Right lobe of liver (tissue), 6 donors: ENCODE data around the gene CLPTM1L. TPM values are rescaled to one million over a fixed set of nuclear protein-coding genes. Genes with fewer than 3 reads are reported as not detected.

Experiments
- ATAC-seq, 4 donors: fragments of 200-7000 bp; cut with Tn5 transposase; one replicate each; pipeline ENCODE4 v1.9.1; 2020; ENCODE audit warnings: mild to moderate bottlenecking in 4 of 4, moderate library complexity in 4 of 4
- DNase-seq, 3 donors: peaks; one replicate each; pipeline ENCODE4 v3.0.0-alpha.2; 2020
- H3K27ac ChIP-seq, 3 donors: fragments of 200-600 bp; one replicate each; pipeline ENCODE4 v1.8.0; 2022
- H3K27me3 ChIP-seq, 2 donors: fragments of 200-600 bp; one replicate each; pipeline ENCODE4 v1.8.0; 2022
- H3K36me3 ChIP-seq, 4 donors: fragments of 200-600 bp; sonication (generic) in 1 of 4; one replicate each; pipeline versions ENCODE4 v1.5.1 to v1.8.0; 2017 to 2022; ENCODE audit warnings: control low read depth in 1 of 4
- H3K4me1 ChIP-seq, 4 donors: fragments of 200-600 bp; sonication (generic) in 1 of 4; one replicate each; pipeline versions ENCODE4 v1.5.1 to v1.8.0; 2017 to 2022; ENCODE audit warnings: control low read depth in 1 of 4
- H3K4me3 ChIP-seq, 3 donors: fragments of 200-600 bp; one replicate each; pipeline ENCODE4 v1.8.0; 2022
- H3K9me3 ChIP-seq, 4 donors: fragments of 200-600 bp; sonication (generic) in 1 of 4; one replicate each; pipeline versions ENCODE4 v1.5.1 to v1.8.0; 2017 to 2022; ENCODE audit warnings: control low read depth in 1 of 4
- CTCF ChIP-seq, 4 donors: fragments of 200-600 bp in 3 of 4; fragments of 450-650 bp in 1 of 4; IDR thresholded peaks; one replicate each; pipeline versions ENCODE4 v1.5.1 to v1.8.0; 2016 to 2022; ENCODE audit warnings: antibody characterized with exemption in 4 of 4, mild to moderate bottlenecking in 2 of 4
- POLR2A ChIP-seq: fragments of 450-650 bp; IDR thresholded peaks from one replicate; pipeline ENCODE4 v1.6.1; 2017; ENCODE audit warnings: antibody characterized with exemption, mild to moderate bottlenecking
- WGBS: methylation state at CpG from one replicate; pipeline ENCODE4 v1.1.6; 2018; ENCODE audit warnings: low coverage, low lambda C conversion rate; ENCODE audit not compliant: insufficient coverage; ENCODE audit errors: missing lambda C conversion rate; 5-methylcytosine and 5-hydroxymethylcytosine counted together
- intact Hi-C, 2 donors: fragments of 100-400 bp; cut with DNase I; formaldehyde crosslinking; loops; one replicate each; pipeline versions ENCODE4 v1.11.2 to v1.14.1; 2022
- total RNA-seq, 6 experiments: library from RNA; depleted of rRNA in 2 of 6; stranded (reverse); fragments of >200 nt in 2 of 6; fragmentation: NEBNext Ultra II Directional in 3 of 6; extraction: Animal tissue kit (Norgen Biotek cat#: 25700) in 3 of 6; gene quantifications; one replicate each; pipeline versions ENCODE4 v1.1.0 to v1.2.4, GENCODE V29; 2016 to 2023
- donor health status: DM: no; HTN: yes; CAD: no.
- donor health status: DM: no; HTN: no; CAD: no.
- donor health status: DM: no; HTN: no; CAD: no.
- donor health status: DM: no; HTN: yes; CAD: no.
- donor health status: DM: no; HTN: yes; CAD: no.

The CLPTM1L gene
- total RNA-seq, 6 experiments from 2014 or later = 63.8 to 155 (median 128) TPM

- H3K27me3 ChIP-seq = no peaks in the 10 kb centered on the region
- no peak for ATAC-seq
- intact Hi-C loops = no loop called here
Observed at GRCh38 chr5:1382248-1382700, 37.4 kb upstream of the CLPTM1L start.

GRCh38 chr5:1381370-1382247, 36.7 kb upstream of the CLPTM1L start:
- no peak overlapping the region for H3K4me3 ChIP-seq
- no peaks in the 10 kb centered on the region for H3K36me3 ChIP-seq
- ATAC-seq (no peak), DNase-seq (peak in 1 of 3 donors; percentile 39)
- no peaks in the 10 kb centered on the region for H3K9me3 ChIP-seq
- TF ChIP-seq CTCF (IDR thresholded peaks at IDR 0.05) (no peak), POLR2A (no peak)
- intact Hi-C loops = no loop called here
- WGBS = 83% methylated on average over 20 of the region's 25 CpGs
- H3K27me3 ChIP-seq = no peaks in the 10 kb centered on the region
- peaks cover 0 to 8% (median 0%) of the 10 kb centered on the region in 4 donors for H3K4me1 ChIP-seq
- H3K27ac ChIP-seq = no peak overlapping the region

More at GRCh38 chr5:1382248-1382700, 37.4 kb upstream of the CLPTM1L start:
- Histone ChIP-seq H3K4me1 (peaks cover 0 to 8% (median 0%) of the 10 kb centered on the region in 4 donors), H3K4me3 (no peak overlapping the region), H3K36me3 (no peaks in the 10 kb centered on the region), H3K27ac (no peak overlapping the region), H3K9me3 (no peaks in the 10 kb centered on the region)
- peak in 1 of 3 donors; percentile 43 for DNase-seq
- WGBS = 80% methylated on average over 9 of the region's 18 CpGs
- TF ChIP-seq POLR2A = no peak
- TF ChIP-seq CTCF (IDR thresholded peaks at IDR 0.05) = no peak

GRCh38 chr5:1380910-1381309, 36.0 kb upstream of the CLPTM1L start:
- Histone ChIP-seq H3K4me3 (no peak overlapping the region), H3K27me3 (no peaks in the 10 kb centered on the region), H3K27ac (no peak overlapping the region), H3K36me3 (no peaks in the 10 kb centered on the region), H3K9me3 (no peaks in the 10 kb centered on the region), H3K4me1 (peaks cover 0 to 8% (median 0%) of the 10 kb centered on the region in 4 donors)
- DNase-seq = peak in 1 of 3 donors; percentile 46
- WGBS = no CpG with 5 or more reads among the region's 12 CpGs
- intact Hi-C loops = no loop called here
- ATAC-seq = no peak
- TF ChIP-seq POLR2A = no peak
- no peak for TF ChIP-seq CTCF (IDR thresholded peaks at IDR 0.05)

GRCh38 chr5:1380011-1380817, 35.3 kb upstream of the CLPTM1L start:
- Histone ChIP-seq H3K27me3 (no peaks in the 10 kb centered on the region), H3K36me3 (no peaks in the 10 kb centered on the region), H3K4me1 (peaks cover 0 to 4% (median 0%) of the 10 kb centered on the region in 4 donors), H3K27ac (no peak overlapping the region), H3K4me3 (no peak overlapping the region), H3K9me3 (no peaks in the 10 kb centered on the region)
- peak in 2 of 3 donors; percentile 54 to 60 for DNase-seq
- intact Hi-C loops = no loop called here
- TF ChIP-seq POLR2A (no peak), CTCF (IDR thresholded peaks at IDR 0.05) (peak; percentile 71 to 74 (median 74))
- peak; percentile 67 to 83 (median 80) for ATAC-seq
- WGBS = 57% methylated on average over 8 of the region's 34 CpGs
